ENCODE data around the gene DIO1. TPM values are rescaled to one million over a fixed set of nuclear protein-coding genes. Genes with fewer than 3 reads are reported as not detected.

The DIO1 gene
- not detected for total RNA-seq

GRCh38 chr1:53893999-53894636, at the start of gene DIO1:
TSS of gene DIO1 (plus strand) at chr1:53894187. CDS start at chr1:53894211, 24 bp downstream.
- intact Hi-C loops (cut with DNase I): loop anchor here (10.0 kb wide), 1 partner anchor 601 kb away; no protein-coding TSS in a partner anchor
- no peak for DNase-seq (ENCODE audit: low spot score in 2 of 2)
- TF ChIP-seq CTCF (IDR thresholded peaks at IDR 0.05): no peak
- Histone ChIP-seq H3K4me1 (peaks cover 10 to 28% of the 10 kb centered on the region in 2 donors), H3K27me3 (no peaks in the 10 kb centered on the region), H3K36me3 (no peaks in the 10 kb centered on the region), H3K4me3 (no peak within 1 kb of the TSS), H3K9me3 (no peaks in the 10 kb centered on the region), H3K27ac (no peak within 1 kb of the TSS)

DNA sequence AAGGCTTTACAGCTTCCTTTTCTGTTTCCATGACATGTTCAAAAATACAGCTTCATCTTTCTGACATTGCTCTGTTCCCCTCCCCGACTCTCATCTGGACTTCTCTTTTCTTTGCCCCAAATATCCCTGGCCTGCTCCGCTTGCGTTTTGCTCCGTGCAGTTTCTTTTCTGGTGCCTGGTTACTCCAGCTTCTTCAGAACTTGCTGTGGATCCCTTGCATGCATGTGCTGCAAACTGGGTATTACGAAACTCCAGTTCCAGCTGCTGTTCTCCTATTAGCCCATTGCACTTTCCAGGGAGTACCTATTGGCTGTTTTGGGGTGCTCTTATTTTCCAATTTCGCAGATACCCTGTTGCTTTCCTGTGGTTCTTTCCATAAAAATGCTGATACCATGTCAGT, 46.0 kb upstream of the DIO1 start:
- Histone ChIP-seq H3K36me3 (peaks cover 11 to 17% of the 10 kb centered on the region in 2 donors), H3K9me3 (no peaks in the 10 kb centered on the region), H3K4me1 (no peaks in the 10 kb centered on the region), H3K27ac (no peak overlapping the region), H3K4me3 (no peak overlapping the region), H3K27me3 (no peaks in the 10 kb centered on the region)
- intact Hi-C loops (cut with DNase I): no loop called here
- DNase-seq (ENCODE audit: low spot score in 2 of 2): no peak
- TF ChIP-seq CTCF (IDR thresholded peaks at IDR 0.05): no peak

DNA sequence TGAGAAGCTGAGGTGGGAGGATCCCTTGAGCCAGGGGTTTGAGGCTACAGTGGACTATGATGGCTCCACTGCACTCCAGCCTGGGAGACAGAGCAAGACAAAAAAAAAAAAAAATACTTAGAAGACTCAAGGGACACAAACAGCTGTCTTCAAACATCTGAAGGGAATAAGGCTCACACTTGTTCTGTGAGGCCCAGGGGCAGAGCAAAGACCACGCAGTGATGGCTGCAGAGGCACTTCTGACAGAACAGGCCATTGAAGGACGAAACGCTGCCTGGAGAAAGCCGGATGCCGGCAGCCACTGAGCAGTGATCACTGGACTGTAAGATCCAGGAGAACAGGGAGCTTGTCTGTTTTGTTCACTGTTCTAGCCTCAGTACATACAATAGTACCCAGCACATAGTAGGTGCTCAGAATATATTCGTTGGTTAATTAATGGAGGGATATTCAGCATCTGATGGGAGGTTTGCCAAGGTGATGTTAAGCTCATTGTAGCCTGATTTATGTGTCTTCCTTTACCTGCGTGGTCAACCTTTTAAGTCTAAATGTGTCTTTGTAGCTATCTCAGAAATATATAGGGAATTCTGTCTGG, 43.8 kb upstream of the DIO1 start:
- TF ChIP-seq CTCF (IDR thresholded peaks at IDR 0.05): no peak
- DNase-seq (ENCODE audit: low spot score in 2 of 2): no peak
- intact Hi-C loops (cut with DNase I): no loop called here
- no peaks in the 10 kb centered on the region for H3K4me1 ChIP-seq
- H3K27ac ChIP-seq: no peak overlapping the region
- H3K4me3 ChIP-seq: no peak overlapping the region
- peaks cover 31 to 39% of the 10 kb centered on the region in 2 donors for H3K36me3 ChIP-seq
- no peaks in the 10 kb centered on the region for H3K9me3 ChIP-seq
- H3K27me3 ChIP-seq: no peaks in the 10 kb centered on the region

DNA sequence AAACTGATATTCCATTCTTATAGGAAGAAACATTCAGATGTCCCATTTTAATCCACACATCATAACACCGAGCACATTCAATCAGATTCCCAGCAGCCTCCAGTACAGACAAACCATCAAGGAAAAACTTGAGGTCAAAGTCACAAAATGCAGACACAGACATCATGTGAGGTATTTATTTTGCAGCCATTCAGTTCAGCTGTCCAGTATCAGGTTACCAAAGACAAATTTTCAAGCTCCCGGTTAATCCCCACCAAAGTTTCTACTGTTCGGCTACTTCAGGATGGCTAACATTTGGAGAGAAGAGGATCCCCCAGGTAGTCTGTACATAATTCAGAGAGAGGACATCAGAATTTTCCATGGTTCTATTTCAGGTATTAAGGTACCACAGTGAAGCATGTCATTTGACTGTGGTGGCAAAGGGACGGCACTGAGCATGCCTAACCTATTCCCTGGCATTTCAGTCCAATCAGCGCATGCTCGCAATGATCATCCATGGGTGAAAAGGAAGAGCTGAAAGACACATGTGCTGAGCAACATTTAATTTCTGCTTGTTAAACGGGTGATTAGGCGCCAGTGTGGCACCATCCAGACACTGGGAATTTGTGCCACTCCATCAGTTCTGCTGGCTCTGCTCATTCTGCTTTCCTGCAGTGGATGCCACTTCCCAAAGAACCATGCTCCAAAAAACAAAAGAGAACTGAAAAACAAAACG, 42.3 kb upstream of the DIO1 start:
- H3K27ac ChIP-seq: no peak overlapping the region
- intact Hi-C loops (cut with DNase I): no loop called here
- no peak overlapping the region for H3K4me3 ChIP-seq
- H3K9me3 ChIP-seq: no peaks in the 10 kb centered on the region
- H3K27me3 ChIP-seq: no peaks in the 10 kb centered on the region
- no peak for DNase-seq (ENCODE audit: low spot score in 2 of 2)
- no peaks in the 10 kb centered on the region for H3K4me1 ChIP-seq
- TF ChIP-seq CTCF (IDR thresholded peaks at IDR 0.05): no peak
- peaks cover 43 to 55% of the 10 kb centered on the region in 2 donors for H3K36me3 ChIP-seq

DNA sequence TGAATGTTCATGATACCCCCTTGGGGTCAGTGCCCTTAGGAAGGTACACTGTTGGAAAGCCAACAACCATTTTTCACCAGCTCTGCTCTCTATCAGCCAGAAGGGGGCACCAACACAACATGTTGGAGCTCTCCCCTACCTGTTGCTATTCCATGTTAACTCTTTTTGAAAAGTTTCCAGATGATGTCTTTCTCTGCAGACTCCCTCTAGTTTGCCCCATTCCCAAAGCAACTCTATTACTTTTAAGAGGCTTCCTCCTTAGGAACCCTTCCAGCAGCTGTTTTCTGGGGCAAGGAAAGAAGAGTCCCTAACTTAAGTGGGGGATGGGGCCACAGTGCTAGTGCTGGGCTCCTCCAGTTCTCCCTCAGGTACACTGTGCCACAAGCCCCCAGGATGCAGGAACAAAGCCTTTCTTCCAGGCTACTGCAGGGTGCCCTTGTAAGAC, 33.0 kb upstream of the DIO1 start:
- peak; percentile 47 to 67 (median 57) for TF ChIP-seq CTCF (IDR thresholded peaks at IDR 0.05)
- Histone ChIP-seq H3K36me3 (peaks cover 40 to 53% of the 10 kb centered on the region in 2 donors), H3K27ac (no peak overlapping the region), H3K4me1 (no peaks in the 10 kb centered on the region), H3K27me3 (no peaks in the 10 kb centered on the region), H3K4me3 (no peak overlapping the region), H3K9me3 (no peaks in the 10 kb centered on the region)
- intact Hi-C loops (cut with DNase I): loop anchor here (5.0 kb wide), 2 partner anchors 96 to 221 kb away; no protein-coding TSS in a partner anchor
- no peak for DNase-seq (ENCODE audit: low spot score in 2 of 2)

All from ascending aorta (tissue), 2 donors.